DMS79 (cell line): ENCODE results near the gene GRB2.

ENCODE experiments used
- DNase-seq: peaks from one replicate; lab custom pipeline; 2025; lab: John Stamatoyannopoulos, UW

GRB2 gene

GRCh38 chr17:75414488-75414887 lies 9.0 kb upstream of the GRB2 start:
- no peak for DNase-seq

GRCh38 chr17:75412455-75413317 lies 7.2 kb upstream of the GRB2 start:
- peak; percentile 27 for DNase-seq

- DNase-seq = no peak
Observed at GRCh38 chr17:75411328-75412067, 6.0 kb upstream of the GRB2 start.

GRCh38 chr17:75410141-75410540 lies 4.7 kb upstream of the GRB2 start:
- DNase-seq = no peak

- DNase-seq = no peak
Observed at GRCh38 chr17:75407655-75408352, 2.3 kb upstream of the GRB2 start.

- DNase-seq = no peak
Observed at GRCh38 chr17:75406222-75406615, 741 bp upstream of the GRB2 start.

GRCh38 chr17:75404731-75405364 lies 630 bp downstream of the GRB2 start:
- DNase-seq = no peak

GRCh38 chr17:75404223-75404730 lies 1.2 kb downstream of the GRB2 start:
- DNase-seq = no peak

- DNase-seq = no peak
Observed at GRCh38 chr17:75403131-75403530, 2.3 kb downstream of the GRB2 start.

- no peak for DNase-seq
Observed at GRCh38 chr17:75402026-75402425, 3.5 kb downstream of the GRB2 start.

GRCh38 chr17:75400326-75400939 lies 5.0 kb downstream of the GRB2 start:
- DNase-seq = no peak

- no peak for DNase-seq
Observed at GRCh38 chr17:75398279-75398678, 7.2 kb downstream of the GRB2 start.

- DNase-seq = no peak
Observed at GRCh38 chr17:75397217-75397616, 8.3 kb downstream of the GRB2 start.

GRCh38 chr17:75396796-75397195 lies 8.7 kb downstream of the GRB2 start:
- DNase-seq = no peak

GRCh38 chr17:75396025-75396424 lies 9.5 kb downstream of the GRB2 start:
- DNase-seq = no peak

GRCh38 chr17:75394332-75394918 lies 11.1 kb downstream of the GRB2 start:
- no peak for DNase-seq

- DNase-seq = peak; percentile 96
Observed at GRCh38 chr17:75393523-75394331, 11.8 kb downstream of the GRB2 start.

GRCh38 chr17:75392559-75392958 lies 12.9 kb downstream of the GRB2 start:
- no peak for DNase-seq

- no peak for DNase-seq
Observed at GRCh38 chr17:75390982-75391381, 14.5 kb downstream of the GRB2 start.

- DNase-seq = no peak
Observed at GRCh38 chr17:75388476-75389030, 16.9 kb downstream of the GRB2 start.
